Amniotic stem cell (primary cell): ENCODE data around the gene PAX6.

Experiments
- DNase-seq: peaks from one replicate; lab custom pipeline; 2025; lab: John Stamatoyannopoulos, UW

Gene PAX6

GRCh38 chr11:31810779-31811647 is at the start of gene PAX6:
TSS of gene PAX6 (minus strand) at chr11:31811322. CDS start at chr11:31806411, 4,911 bp downstream.
- DNase-seq: no peak

- no peak for DNase-seq
Observed at GRCh38 chr11:31860391-31860790, 49.3 kb upstream of the PAX6 start.

GRCh38 chr11:31856248-31856647 is 45.1 kb upstream of the PAX6 start:
- DNase-seq: no peak

- DNase-seq: no peak
Observed at GRCh38 chr11:31855466-31855865, 44.3 kb upstream of the PAX6 start.

GRCh38 chr11:31850365-31850764 is 39.2 kb upstream of the PAX6 start:
- DNase-seq: no peak

GRCh38 chr11:31847761-31848160 is 36.6 kb upstream of the PAX6 start:
- DNase-seq: no peak

- DNase-seq: no peak
Observed at GRCh38 chr11:31845331-31845730, 34.2 kb upstream of the PAX6 start.

GRCh38 chr11:31844351-31844750 is 33.2 kb upstream of the PAX6 start:
- no peak for DNase-seq

- DNase-seq: no peak
Observed at GRCh38 chr11:31841435-31841834, 30.3 kb upstream of the PAX6 start.

- DNase-seq: no peak
Observed at GRCh38 chr11:31834237-31834636, 23.1 kb upstream of the PAX6 start.

- DNase-seq: no peak
Observed at GRCh38 chr11:31830406-31830805, 19.3 kb upstream of the PAX6 start.

- DNase-seq: no peak
Observed at GRCh38 chr11:31828217-31828616, 17.1 kb upstream of the PAX6 start.

GRCh38 chr11:31827455-31828206 is 16.5 kb upstream of the PAX6 start:
- DNase-seq: no peak

- no peak for DNase-seq
Observed at GRCh38 chr11:31826536-31827438, 15.7 kb upstream of the PAX6 start.

GRCh38 chr11:31825838-31826484 is 14.8 kb upstream of the PAX6 start:
- no peak for DNase-seq

GRCh38 chr11:31824879-31825837 is 14.0 kb upstream of the PAX6 start:
- no peak for DNase-seq

GRCh38 chr11:31824332-31824878 is 13.3 kb upstream of the PAX6 start:
- no peak for DNase-seq

- DNase-seq: no peak
Observed at GRCh38 chr11:31823644-31824331, 12.7 kb upstream of the PAX6 start.

- no peak for DNase-seq
Observed at GRCh38 chr11:31822927-31823643, 12.0 kb upstream of the PAX6 start.
